GM21381 (cell line): ENCODE measurements around the gene HSPB9.

Experiments
- ATAC-seq: cut with Tn5 transposase; IDR thresholded peaks from one replicate; pipeline ENCODE4 v1.9.1; 2021; ENCODE audit warnings: mild to moderate bottlenecking, moderate library complexity; ENCODE audit not compliant: unreplicated experiment

The HSPB9 gene

GRCh38 chr17:42122371-42123303 lies at the start of gene HSPB9:
Gene HSPB9 (plus strand): TSS chr17:42122804. CDS start chr17:42122851, 47 bp downstream.
- ATAC-seq: no peak

- no peak for ATAC-seq
These were observed 46.8 kb upstream of the HSPB9 start for GRCh38 chr17:42075789-42076188.

DNA sequence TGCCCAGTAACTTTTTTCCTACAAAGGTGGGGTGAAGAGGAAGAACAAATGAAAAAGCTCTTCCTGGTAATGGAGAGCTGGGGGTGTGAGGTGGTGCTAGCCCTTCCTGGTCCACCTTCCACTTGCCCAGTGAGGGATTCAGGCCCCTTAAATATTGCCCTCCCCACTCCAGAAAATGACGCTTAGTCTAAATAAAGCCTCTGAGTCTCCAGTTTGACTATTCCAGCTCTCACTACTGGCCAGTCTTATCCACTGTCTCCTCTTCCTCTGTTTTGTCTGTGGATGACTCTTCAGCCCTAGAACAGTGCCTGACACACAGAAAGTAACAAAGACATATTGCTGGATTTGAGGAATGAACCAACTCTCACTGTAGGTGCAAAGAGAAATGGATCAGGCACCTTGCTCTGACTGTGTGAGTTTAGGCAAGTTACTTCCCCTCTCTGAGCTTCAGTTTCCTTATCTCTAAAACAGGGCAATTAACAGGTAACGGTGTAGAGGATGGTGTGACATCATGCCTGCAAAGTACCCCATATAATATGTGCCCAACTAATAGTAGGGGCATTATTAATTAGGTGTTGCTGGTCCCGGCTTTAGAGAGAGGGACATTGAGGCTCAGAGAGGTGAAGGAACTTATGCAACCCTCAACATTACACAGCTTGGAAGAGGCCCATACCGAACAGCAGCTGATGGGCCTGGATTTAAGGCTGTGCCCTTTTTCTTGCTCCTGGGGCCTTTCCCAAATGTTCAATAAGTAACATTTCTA lies 45.6 kb upstream of the HSPB9 start:
- no peak for ATAC-seq

GRCh38 chr17:42077755-42078154 lies 44.8 kb upstream of the HSPB9 start:
- no peak for ATAC-seq

DNA sequence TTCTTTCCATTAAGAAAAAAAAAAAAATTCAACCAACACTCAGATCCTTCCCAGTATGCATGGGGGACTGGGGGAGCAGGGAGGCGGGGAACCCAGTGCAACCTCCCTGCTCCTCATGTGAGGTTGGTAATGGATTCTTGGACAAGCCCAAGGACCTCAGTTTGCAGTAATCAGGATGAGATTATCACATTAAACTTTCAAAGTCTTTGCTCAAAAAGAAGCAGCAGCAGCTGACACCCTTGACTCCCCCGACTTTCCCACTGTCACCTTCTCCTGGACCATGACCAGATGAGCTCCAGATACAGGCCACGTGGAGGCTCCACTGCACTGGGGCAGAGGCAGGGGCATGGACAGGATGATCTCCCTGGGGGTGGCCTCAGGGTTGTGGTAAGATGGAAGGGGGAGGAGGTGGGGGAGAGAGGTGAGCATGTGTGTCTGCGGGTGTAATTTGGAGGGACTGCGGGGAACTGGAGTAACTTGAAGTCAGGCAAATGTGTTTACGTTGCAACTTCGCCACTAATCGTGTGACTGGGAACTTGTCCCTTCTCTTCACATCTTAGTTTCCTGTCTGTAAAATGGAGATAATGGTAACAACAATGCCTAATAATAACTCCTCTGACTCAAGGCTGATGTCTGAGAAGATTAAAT lies 44.1 kb upstream of the HSPB9 start:
- no peak for ATAC-seq

DNA sequence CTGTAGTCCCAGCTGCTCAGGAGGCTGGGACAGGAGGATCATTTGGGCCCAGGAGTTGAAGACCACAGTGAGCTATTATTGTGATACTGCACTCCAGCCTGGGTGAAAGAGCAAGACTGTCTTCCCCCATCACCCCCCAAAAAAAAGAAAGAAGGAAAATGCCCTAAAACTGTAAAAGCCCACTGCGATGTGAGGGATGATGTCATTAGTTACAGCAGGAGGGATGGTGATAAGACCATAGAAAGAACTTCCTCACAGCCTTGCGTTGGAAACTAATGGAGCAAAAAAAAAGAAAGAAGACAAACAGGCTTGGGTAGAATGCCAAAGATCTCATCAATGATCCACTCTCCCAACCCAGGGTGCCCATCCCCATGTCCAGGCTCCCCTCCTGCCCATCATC lies 43.1 kb upstream of the HSPB9 start:
- no peak for ATAC-seq

GRCh38 chr17:42081516-42082129 lies 41.0 kb upstream of the HSPB9 start:
- no peak for ATAC-seq

DNA sequence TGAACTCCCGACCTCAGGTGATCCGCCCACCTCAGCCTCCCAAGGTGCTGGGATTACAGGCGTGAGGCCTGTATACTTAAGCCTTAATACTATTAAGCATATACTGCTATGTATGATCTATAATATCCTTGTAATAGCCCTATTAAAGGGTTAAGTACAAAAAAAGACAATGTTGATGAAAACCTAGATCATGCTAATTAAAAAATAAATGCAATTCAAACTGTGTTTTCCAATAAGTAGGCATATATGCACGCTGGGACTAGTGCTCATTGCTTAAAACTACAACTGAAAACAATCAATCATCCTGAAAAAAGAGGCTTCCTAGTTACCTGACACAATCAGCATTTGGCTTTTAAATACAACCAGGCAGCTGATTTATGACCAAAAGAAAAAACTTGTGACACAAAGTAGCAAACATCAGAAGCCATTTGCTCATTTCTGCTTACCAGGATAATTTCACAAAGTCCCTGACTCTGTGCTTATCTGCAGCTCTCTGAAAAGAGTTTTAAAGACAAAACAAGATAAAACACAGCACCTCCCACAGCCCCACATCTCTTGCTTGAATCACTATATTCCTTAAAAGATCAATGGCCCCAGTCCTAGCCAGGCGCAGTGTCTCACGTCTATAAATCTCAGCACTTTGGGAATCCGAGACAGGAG lies 35.4 kb upstream of the HSPB9 start:
- no peak for ATAC-seq

GRCh38 chr17:42087736-42088705 lies 34.6 kb upstream of the HSPB9 start:
- no peak for ATAC-seq

DNA sequence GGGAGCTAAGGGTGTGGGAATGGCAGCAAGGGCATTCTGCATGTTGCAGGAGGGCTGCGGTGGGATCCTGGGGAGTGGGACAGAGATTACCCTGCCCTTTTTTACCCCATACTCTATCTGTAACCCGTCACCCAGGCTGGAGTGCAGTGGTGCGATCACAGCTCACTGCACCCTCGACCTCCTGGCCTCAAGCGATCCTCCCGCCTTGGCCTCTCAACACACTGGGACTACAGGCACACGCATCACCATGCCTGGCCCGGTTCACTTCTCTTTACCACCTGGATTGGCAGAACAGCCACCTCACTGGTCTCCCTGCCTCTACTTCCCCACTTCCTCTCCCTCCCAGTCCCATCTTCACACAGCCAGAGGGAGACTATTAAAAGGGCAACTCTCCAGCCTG lies 33.9 kb upstream of the HSPB9 start:
- no peak for ATAC-seq

GRCh38 chr17:42090964-42091790 lies 31.4 kb upstream of the HSPB9 start:
- ATAC-seq: no peak

- ATAC-seq: no peak
These were observed 29.7 kb upstream of the HSPB9 start for GRCh38 chr17:42092939-42093338.

- no peak for ATAC-seq
These were observed 28.1 kb upstream of the HSPB9 start for GRCh38 chr17:42094375-42095069.

- ATAC-seq: no peak
These were observed 26.1 kb upstream of the HSPB9 start for GRCh38 chr17:42096360-42097111.

DNA sequence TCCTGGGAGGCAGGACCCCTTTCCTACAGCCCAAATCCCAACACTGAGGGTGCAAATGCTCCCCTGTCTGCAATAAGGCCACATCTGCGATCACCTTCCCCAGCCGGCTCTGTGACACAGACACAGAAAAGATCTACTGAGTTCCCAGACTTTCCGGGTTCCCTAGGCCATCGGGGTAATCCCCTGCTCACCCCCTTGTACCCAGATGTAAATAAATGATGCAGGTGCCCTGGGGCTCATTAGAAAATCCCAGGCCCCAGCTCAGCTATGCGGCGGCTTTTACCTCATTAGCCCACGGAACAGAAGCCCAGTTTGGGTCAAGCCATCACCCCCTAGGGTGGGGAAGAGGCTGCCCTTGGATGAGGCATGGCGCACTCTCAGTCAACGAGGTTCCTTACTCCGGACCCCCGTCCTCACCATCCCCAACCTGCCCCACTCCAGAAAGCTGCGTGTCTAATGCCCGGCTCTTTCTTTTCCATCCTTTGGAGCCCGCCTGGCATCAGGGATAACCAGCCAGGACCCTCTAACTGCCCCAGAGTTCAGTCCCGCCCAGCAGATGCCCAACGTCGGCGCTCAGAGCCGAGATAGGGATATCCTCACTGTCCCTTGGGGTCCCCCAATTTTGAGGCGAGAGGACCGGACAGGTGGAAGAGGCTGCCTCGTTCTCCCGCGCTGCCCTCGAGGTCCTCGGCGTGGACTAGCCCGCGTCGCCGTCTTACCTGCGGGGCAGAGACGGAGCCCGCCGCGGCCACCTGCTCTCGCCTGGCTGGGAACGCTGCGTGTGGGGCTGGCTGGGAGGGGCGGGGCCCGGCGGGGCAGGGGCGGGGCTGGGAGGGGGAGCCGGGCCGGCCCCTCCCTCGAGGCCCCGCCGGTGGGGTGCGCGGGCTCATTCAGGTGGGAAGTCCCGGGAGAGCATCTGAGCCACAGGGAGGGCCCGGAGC lies 24.6 kb upstream of the HSPB9 start, which contains the start of gene ZNF385C:
Gene ZNF385C, minus strand, starts transcription at position 783 of the 941 bp plus-strand sequence. CDS start 35,417 bp downstream, outside the sequence.
- no peak for ATAC-seq
